ENCODE data around the gene ITM2C.

Gene ITM2C

DNA sequence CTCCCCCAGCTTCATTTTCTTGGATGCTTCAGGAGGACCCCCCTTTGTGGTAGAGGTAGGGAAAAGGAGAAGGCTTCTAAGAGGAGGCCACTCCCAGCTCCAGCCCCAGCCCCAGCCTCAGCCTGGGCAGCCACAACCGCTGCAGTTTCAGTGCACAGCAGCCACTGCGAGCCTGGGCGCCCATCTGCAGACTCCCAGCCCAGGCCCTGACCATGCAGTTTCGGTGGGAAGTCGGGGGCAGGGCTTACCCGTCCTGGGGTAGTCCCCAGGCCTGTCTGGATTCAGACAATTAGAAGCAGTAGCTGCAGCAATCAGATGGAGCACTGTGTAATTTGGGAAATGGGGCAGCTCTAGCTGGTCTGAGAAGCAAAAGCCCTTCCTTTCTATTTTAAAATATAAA lies 28.6 kb downstream of the ITM2C start:
- ATAC-seq = peak; percentile 51

DNA sequence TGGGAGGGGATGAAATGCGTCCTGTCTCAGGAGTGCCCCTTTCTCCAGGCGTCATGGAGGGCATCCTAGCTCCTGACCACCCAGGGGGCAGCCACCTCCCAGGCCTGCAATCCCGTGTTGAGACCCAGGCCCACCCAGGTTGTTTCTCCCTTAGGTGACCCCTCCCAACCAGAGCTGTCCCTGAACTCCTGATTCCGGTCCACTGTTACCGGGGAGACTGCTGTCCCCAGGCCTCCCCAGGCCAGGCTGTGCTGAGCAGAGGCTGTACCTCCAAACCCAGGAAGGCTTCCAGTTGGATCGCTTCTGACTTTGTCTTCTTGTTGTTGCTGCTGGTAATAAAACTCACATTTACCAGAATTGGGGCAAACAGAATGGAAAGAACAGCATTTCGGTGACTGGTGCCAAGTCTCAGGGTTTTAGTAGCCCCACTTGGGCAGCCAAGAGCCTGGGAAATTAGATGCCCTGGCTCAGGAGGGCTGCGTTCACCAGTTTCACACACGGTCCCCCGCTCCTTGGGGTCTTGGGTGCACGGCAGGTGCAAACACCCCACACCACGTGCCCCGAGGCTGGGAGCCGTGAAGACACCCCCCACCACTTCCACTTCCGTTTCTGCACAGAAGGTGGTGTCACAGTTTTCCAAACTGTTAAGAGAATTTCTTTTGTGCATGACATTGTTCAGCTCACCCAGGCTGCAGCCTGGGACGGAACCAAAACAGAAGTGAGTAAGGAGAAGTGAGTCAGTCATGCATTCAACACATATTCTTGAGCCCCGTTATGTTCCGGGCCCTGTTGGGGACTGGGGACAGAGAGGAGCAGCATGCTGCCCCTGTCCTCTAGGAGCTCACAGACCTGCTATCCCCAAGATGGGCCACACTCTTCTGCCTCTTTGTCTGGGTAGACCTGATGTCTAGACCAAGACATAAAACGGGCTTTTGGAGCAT lies 29.4 kb downstream of the ITM2C start:
- ATAC-seq = peak; percentile 51

More for the DNA sequence above, 28.6 kb downstream of the ITM2C start:
- no peak for DNase-seq

DNA sequence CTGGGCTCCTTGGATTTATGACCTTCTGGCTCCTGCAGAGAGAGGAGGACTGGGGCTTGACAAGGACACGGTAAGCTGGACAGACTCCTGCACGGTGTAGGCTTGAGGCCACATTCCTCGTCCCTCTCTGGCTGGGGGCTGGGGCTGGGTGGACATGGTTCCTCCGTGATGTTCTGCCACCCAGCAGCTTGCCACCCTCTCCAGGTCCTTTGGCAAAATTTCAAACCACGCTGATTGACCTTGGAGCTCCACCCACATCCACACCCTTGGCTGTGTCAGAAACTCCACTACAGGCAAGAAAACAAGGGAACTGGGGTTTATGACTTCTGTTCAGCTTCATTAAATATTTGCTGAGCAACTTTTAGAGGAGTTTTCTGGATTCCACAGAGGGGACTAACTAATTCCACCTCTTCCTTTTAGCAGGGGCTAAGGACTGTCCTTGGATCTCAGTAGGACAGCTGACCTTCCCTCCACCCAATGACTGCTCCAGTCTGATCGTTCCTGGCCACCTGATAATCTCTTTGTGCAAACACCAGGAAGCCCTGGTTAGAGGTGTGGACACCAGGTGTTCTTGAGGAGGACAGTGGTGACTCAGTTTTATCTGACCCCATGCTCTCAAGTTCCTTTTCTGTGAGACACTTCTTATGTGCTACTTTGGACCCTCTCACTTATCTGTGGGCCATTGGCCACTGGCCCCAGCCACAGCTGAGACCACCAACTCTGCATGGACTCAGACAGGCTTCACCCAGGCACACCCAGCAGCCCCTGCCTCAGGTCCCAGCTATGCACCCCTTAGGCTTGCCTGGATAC lies 31.0 kb downstream of the ITM2C start:
- ATAC-seq = no peak
- peak; percentile 2 for DNase-seq

More for the DNA sequence above, 29.4 kb downstream of the ITM2C start:
- DNase-seq = peak; percentile 31

DNA sequence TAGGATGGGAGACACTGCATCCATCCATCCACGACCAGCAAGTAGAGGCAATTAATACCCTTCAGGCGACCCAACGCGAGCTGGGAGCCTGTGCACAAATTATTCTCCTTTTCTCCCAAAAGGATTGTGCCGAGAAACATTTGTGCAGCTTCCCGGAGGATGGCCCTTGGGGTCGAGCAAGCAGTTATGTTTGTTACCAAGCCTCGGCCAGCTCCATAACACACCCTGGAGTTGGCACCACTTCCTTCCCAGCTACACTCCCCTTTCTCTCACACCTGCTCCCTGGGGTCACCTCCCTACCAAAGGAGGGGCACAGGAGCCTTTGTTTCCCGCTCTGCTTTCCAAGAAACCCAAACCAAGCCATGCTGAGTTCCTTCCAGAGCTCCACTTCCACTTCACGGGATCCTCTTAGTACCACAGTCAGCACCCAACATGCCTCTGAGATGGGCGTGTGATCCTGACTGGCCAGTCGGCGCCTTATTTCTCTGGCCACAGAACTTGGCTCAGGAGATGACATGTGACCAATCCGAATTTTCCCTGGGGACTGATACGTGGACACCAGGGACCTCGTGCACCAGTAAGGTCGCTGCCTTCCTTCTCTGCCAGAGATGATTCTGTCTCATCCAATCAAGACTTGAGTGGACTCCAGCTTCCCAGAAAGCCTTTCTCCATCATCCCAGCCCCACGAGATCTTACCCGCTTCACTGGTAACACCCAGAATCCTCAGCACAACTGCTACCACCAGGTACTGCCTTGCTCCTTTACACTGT lies 31.8 kb downstream of the ITM2C start:
- ATAC-seq (no peak), DNase-seq (peak; percentile 2)

DNA sequence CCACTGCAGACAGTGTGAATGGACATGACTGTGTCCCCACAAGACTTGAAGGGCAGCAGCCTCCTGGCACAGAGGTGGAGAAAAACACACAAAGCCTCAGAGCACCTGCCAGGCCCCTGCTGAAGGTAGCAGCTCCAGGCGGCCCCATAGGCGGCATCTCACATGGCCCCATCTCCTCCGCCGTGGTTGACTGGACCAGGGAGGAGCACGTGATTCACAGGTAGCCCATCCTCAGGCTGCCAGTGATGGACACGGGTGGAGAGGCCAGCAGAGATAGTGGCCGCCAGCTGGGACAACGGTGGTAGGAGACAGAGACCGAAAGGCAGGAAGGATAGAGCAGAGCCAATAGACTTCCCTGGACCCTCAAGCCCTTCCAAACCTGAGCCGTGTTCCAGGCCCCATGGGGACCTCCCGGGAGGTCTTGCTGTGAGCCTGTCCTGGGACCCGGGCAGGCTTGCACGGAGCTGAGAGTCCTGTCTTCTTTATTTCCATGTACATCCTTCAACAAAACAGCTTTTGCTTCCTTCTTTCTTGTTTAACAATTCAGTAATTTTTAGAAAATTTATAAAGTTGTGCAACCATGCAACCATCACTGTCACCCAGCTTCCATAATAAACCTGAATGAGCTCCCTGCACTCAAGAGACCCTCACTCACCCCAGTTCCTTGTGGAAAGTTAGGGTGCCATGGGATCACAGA lies 33.4 kb downstream of the ITM2C start:
- ATAC-seq = no peak
- DNase-seq = peak; percentile 3

DNA sequence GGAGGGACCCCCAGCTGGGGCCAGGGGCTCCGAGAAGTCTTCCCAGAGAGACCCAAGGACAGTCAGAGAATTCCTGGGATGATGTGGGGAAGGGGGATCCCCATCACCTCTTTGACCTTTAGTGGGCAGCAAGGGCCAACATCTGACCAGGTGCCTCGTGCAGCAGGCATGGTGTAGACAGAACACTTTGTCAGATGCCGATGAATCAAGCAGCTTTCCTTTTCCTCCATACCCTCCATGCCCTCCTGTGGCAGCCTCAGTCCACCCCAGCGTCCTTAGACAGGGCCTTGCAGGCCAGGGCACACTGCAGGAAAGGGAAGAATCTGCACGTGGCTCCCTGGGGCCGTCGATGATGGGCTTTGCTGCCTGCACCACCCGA lies 34.0 kb downstream of the ITM2C start:
- ATAC-seq = no peak
- peak; percentile 2 for DNase-seq

DNA sequence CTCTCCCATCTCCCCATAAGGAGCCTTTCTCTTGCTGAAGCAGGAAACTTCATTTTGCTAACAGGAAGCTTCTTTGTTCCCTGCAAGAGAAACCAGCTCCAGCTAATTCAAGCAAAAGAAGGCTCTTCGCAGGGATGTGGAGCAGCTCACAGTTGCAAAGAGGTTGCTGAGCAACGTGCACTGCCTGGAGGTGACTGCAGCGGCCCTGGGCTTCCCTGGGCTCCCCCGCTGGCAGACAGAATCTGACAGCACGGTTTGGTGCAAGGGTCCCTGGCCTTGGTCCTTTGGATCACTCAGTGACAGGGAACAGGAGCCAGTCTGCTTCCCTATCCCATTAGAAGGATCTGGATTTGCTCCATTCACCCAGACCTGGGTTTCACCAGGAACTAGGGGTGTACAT lies 34.5 kb downstream of the ITM2C start:
- DNase-seq (peak; percentile 2), ATAC-seq (no peak)

DNA sequence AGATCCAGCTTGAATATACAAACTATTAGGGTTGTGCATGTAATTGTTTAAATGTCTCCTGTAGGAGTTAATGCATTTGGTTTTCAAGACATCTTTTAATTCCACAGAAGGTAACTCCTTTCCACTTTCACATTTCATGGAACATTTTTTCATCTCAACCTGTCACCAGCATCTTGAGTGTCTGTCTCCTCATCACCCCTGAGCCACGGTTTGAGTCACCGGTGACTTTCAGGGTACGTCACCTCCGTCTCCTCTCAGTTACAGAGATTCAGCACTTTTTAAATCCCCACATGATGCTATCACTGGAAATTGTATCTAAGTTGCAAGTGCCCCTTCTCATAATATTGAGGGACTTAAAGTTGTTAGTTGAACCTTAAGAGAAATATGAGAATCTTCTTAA lies 35.0 kb downstream of the ITM2C start:
- DNase-seq (peak; percentile 55), ATAC-seq (peak; percentile 77)

DNA sequence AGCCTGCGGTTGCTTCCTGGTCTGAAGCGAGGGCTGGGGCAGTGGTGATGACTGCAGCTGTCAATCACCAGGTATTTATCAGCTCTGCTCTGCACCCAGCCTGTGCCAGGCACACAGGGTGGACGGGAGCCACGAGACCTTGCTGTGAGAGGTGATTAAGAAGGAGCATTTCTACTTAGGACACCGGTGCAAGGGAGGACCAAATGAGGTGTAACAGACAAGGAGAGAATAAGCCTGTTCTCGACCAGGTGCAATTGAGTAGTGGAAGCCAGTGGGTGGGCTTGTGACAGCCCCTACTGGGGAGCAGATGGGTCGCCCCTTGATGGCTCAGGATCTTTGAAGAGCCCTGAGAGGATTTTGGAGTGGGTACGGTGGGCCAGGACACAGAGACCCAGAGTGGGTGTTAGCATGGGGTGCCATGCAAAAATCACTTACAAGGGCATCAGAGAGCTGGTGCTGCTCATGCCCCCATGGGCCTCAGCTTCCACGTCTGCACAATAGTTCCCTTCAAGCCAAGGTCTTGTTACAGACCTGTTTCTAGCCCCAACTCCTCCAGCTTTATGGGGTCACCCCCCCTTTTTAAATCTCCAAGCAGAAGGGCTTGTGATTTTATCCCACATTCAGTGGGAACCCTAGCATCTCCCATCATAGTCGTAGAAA lies 35.7 kb downstream of the ITM2C start:
- ATAC-seq (no peak), DNase-seq (peak; percentile 3)

DNA sequence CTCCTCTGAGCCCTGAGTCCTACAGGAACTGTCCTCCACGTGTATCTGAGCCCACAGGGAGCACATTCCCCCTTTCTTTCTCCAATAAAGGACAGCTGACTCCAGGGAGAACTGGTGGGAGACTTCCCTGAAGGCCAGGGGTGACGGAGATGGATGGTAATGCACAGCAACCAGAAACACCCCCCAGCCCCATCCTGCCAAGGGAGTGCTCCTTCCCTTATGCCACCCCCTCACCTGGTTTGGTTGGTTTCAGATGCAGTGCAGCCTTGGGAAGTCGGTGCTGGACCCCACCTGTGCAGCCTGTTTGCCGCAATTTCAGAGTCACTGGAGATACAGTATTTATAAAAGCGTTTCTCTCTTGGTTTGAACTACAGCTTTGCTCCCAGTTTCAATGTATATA lies 36.3 kb downstream of the ITM2C start:
- ATAC-seq = no peak
- DNase-seq = no peak

DNA sequence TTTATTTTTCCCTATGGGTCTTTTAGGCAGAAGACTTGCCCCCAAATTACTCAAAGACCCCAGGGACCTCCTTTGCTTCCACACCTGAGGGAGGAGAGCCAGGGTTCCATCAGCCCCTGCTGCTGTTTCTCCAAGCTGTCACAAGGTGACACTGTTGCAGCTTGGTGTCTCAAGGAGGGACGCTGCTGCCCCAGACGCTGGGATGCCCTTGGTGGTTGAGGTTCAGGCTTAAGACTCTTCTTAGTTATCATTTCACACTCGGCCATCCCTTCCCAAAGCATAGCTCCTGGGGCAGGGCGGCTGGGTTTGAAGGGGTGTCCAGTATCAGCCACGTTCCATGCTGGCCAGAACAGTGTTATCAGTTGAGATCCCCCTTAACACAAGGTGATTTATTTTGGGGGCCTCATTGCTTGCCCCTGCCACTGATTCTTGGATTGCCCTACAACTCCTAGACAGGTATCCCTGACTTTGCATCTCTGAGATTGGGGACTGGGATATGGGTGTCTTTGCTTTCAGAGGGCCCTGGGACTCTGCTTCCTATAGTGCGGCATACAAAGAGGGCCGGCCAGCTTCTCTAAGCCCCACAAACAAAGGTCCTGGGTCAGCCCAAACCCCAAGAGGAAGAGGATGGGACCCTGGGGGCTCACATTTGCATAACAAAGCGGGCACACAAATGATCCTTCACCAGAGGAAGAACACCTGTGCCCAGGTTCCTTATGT lies 37.6 kb downstream of the ITM2C start:
- no peak for ATAC-seq
- peak; percentile 66 for DNase-seq

DNA sequence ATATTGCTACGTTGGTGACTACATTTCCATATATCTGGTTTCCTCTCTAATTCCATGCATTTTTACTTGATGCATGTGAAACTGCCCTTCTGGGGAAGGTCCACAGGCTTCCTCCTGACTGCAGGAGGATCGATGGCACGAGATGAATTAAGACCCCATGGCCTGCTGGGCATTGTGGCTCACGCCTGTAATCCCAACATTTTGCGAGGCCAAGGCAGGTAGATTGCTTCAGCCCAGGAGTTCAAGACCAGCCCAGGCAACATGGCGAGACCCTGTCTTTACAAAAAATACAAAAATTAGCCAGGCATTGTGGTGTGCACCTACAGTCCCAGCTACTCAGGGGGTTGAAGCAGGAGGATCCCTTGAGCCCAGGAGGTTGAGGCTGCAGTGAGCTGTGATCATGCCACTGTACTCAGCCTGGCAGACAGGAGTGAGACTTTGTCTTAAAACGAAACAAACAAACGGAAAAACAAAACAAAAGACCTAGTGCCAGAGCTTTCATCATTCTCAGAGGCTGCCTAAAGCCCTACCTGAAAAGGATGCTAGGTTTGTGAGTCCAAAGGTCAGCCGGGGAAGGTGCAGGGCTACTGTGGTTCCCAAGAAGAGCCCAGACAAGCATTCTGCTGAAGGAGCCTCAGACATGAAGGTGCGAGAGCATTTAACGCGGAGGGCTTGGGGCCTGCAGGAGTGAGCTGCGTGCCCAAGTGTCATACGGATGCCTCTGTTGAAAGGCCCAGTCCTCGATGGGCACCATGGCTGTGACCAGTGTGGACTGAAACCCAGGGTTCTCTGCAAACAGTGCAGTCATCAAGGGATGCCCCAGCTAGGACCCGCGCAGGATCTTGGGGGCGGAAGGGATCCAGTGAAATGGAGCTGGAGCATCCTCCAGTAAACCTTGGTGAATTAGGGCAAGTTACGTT lies 38.7 kb downstream of the ITM2C start:
- ATAC-seq (no peak), DNase-seq (no peak)

DNA sequence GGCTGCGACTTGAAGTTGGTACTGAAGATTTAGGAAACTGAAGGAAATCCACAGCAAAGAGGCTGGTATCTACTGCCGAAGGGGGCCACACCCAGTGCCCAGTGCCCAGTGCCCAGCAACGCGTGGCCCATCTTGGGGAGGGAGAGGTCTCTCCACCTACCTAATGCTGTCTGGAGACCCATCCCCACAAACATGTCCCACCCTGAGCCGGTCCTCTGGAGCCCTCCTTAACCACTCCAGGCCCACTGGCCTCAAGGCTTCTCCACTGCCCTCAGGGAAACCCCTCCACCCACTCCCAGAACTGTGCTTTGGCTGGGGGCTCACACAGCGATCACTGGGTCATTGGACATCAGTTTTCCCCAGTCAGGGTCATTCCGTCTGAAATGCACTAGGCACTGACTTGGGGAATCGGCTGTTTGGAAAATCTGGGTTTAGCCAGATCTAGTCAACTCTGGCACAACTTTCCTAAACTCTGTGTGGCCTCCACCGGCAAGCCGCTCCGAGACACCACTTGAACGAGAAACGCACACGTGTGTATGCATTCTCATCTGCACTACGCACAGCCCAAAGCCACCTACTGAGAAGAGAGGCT lies 40.2 kb downstream of the ITM2C start:
- ATAC-seq (no peak), DNase-seq (no peak)

DNA sequence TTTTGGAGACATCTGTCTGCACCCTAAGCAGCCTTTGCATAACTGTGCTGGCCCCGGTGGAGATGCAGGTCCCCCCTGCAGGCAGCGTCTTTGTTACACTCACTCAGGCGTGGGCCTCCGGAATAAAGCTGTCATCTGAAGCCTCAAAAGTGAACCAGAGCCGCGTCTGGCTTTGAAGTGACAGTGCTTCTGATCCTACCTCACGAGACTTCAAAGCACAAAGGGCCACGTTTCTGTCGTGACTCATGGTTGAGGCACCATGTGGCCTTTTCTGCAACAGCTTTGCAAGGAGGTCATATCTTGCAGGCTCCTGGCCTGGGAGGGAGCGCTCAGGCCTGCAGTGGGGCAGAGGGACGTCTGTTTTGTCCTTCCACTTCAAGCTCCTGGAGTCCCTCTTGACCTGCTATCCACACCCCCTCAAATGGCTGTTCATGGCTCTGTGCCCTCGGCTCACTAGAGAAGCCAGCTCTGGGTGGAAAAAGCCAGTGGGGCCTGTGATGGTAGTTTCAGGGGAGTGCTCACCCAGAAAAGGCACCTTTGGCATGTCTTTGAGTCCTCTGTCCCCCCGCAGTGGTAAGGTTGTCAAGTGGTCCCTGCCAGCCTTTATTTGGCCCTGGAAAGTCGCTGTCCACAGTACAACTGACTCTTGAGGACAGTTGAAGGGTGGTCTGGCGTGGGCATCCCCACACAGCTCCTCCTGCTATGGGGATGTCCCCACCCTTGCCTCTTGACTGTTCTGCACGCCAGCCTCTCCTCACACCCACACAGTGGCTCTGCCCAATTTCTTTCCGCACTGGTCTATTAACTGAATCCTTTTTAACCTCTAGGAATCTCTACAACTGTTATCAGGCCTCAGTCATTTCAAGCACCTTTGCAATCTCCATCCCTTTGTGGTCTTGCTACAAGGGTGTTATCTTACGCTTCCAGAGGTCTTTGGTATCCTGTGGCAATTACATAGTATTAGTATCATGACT lies 41.0 kb downstream of the ITM2C start:
- ATAC-seq (peak; percentile 85), DNase-seq (peak; percentile 87)

DNA sequence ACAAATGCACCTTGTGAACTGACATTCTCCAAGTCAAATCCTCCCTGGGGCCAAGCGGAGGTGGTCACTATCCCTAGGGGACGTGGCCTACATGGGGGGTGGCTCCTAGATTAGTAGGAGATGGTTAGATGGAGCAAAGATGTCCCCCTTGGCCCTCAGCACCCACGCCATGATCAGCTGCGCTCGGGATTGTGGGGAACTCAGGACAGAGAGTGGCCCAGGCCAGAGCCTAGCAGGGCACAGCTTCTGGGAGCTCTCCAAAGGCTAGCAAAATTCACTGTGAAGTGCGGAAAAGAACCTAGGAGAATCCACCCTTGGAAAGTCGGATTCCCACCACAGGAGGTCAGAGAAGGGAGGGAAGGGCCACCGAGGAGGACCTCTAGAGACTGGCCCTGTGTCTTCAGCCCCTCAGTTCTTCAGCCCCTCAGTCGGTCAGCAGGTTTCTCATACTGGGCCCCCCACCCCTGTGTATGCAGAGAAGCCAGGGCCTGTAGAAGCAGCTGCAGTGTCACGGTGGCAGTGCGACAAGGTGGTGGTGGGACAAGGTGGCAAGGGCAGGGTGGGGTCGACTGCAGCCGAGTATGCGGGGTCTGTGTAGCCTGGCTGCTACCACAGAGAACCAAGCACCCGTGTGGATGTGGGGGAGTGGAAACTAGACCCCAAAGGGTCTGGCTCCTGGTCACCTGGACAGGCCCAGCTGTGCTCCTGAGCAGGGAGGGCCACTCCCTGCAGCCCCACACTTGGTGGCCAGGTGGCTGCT lies 41.9 kb downstream of the ITM2C start:
- DNase-seq (peak; percentile 5), ATAC-seq (no peak)

DNA sequence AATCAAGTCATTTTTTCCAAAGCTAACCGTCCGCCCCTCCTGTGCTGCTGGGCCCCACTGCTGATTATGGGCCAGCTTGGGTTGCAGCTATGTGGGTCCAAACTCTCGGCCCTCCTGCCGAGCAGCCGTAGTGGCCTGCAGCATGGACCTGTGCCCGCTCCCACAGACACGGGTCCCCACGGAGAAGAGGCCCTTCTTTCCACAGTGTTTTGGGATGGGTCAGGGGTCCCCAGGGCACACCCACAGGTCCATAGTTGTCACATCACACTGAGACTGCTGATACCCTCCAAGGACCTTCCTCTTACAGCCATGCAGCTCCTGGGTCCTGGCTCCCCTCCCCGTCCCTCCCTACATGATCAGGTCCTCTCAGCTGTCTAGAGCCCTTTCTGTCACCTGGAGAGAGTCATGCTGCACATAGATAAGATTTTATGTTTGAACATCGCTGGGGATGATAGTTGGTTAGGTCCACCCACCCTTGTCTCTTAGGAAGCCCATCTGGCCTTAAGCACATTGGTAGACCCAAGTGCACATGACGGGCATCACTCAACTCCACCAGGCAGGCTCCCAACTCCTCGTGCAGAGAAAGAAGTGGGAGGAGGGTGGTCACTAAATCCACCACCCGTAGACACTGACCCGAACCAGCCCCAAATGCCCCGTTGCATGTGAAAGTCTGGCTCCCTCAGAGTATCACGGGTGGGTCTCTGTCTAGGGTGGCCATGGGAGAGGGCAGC lies 42.8 kb downstream of the ITM2C start:
- ATAC-seq = no peak
- DNase-seq = peak; percentile 3

Data from stimulated activated naive CD8-positive, alpha-beta T cell treated with anti-CD3 and anti-CD28 coated beads, Interleukin-15, Interleukin-2, amounts not matched to agents 100 U/mL and 50 U/mL, for 24 hours (primary cell).